Endothelial cell of umbilical vein (primary cell): ENCODE data around the gene UBE3D.

Experiments
- CTCF ChIP-seq, 2 donors: IDR thresholded peaks; 1 replicate in 1 of 2; 2 replicates in 1 of 2; pipeline ENCODE4 v1.5.1; 2011; ENCODE audit warnings: low read length in 2 of 2, mild to moderate bottlenecking in 2 of 2, moderate library complexity in 2 of 2, control low read depth in 1 of 2, inconsistent platforms in 1 of 2, low read depth in 1 of 2; ENCODE audit not compliant: insufficient read depth in 1 of 2; ENCODE audit errors: extremely low read depth in 1 of 2
- EZH2 ChIP-seq: IDR thresholded peaks from 2 replicates; pipeline ENCODE4 v1.6.1; 2012; ENCODE audit warnings: borderline replicate concordance, low read depth, mild to moderate bottlenecking, moderate library complexity, low read length, inconsistent platforms; ENCODE audit not compliant: severe bottlenecking
- GATA2 ChIP-seq: IDR thresholded peaks from 2 replicates; pipeline ENCODE4 v1.7.0; 2011; ENCODE audit warnings: low read depth, mild to moderate bottlenecking, moderate library complexity, mixed read lengths, low read length; ENCODE audit not compliant: insufficient read length, insufficient read depth
- JUN ChIP-seq: IDR thresholded peaks from 2 replicates; pipeline ENCODE4 v1.6.1; 2011; ENCODE audit warnings: borderline replicate concordance, low read depth; ENCODE audit not compliant: insufficient read length, insufficient read depth
- MYC ChIP-seq: IDR thresholded peaks from one replicate; pipeline ENCODE4 v1.6.1; 2011; ENCODE audit warnings: mild to moderate bottlenecking, low read depth, low read length
- POLR2A ChIP-seq: IDR thresholded peaks from 2 replicates; pipeline ENCODE4 v1.6.1; 2012; ENCODE audit warnings: low read depth, mild to moderate bottlenecking, control low read depth, low read length
- POLR2AphosphoS5 ChIP-seq: IDR thresholded peaks from 2 replicates; pipeline ENCODE4 v1.6.1; 2012; ENCODE audit warnings: low read depth, mild to moderate bottlenecking, control low read depth, low read length, moderate library complexity; ENCODE audit not compliant: insufficient read depth
- TF ChIP-seq, protein P1 (sequence below): IDR thresholded peaks from 2 replicates; pipeline ENCODE4 v1.6.1; 2011; ENCODE audit not compliant: insufficient read depth, insufficient read length

DNA sequence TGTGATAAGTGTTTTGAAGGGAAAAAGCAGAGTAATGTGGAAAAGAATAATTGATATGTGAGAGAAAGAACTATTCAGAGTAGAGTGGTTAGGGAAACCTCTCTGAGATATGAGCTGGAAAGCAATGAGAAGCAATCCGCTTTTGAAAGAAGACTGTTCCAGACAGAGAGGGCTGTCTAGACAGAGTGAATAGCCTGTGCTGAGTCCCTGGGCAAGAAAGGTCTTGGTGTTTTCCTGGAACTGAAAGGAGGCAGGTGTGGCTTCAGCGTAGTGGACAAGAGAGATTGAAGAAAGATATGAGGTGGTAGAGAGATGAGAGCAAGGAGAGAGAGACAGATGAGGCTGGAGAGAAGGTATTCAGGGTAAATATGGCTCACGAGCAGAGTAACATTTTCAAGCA, 190.8 kb downstream of the UBE3D start:
- no peak for TF ChIP-seq POLR2A
- no peak for TF ChIP-seq CTCF (IDR thresholded peaks at IDR 0.05; ENCODE audit: extremely low read depth in 1 of 2, insufficient read depth in 1 of 2, low read depth in 1 of 2, low read length in 2 of 2)
- no peak for TF ChIP-seq GATA2
- TF ChIP-seq EZH2: no peak
- no peak for TF ChIP-seq POLR2AphosphoS5
- TF ChIP-seq JUN: no peak
- no peak for TF ChIP-seq MYC
- TF ChIP-seq, protein P1, sequence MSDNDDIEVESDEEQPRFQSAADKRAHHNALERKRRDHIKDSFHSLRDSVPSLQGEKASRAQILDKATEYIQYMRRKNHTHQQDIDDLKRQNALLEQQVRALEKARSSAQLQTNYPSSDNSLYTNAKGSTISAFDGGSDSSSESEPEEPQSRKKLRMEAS: no peak
